ENCODE measurements around the gene CNTNAP2.

DNA sequence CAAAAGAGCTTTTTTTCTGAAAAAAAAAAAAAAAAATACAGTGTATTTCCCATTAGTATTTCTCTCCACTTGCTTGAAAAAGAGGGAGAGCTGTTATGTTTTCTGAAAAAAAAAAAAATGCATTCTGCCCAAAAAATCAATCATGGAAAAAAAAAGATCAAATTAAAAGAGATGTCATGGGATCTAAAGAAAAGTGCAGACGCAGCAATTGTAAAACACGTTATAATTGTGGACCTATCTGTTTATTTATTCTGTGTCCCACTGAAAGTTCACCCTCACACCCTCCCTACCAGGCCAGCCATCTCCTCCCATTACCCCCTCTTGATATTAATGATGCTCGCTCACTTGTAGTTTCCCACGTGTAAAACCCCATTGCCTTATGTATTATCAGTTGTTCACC, 1800.0 kb downstream of the CNTNAP2 start:
- TF ChIP-seq, protein P1, sequence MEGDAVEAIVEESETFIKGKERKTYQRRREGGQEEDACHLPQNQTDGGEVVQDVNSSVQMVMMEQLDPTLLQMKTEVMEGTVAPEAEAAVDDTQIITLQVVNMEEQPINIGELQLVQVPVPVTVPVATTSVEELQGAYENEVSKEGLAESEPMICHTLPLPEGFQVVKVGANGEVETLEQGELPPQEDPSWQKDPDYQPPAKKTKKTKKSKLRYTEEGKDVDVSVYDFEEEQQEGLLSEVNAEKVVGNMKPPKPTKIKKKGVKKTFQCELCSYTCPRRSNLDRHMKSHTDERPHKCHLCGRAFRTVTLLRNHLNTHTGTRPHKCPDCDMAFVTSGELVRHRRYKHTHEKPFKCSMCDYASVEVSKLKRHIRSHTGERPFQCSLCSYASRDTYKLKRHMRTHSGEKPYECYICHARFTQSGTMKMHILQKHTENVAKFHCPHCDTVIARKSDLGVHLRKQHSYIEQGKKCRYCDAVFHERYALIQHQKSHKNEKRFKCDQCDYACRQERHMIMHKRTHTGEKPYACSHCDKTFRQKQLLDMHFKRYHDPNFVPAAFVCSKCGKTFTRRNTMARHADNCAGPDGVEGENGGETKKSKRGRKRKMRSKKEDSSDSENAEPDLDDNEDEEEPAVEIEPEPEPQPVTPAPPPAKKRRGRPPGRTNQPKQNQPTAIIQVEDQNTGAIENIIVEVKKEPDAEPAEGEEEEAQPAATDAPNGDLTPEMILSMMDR (IDR thresholded peaks at IDR 0.05) = no peak
- TF ChIP-seq POLR2A (IDR thresholded peaks at IDR 0.05) = no peak

Data from lower leg skin (tissue), 3 donors.